GM19238 (cell line): ENCODE data around the gene OR8S1.

Experiments used
- DNase-seq: peaks from one replicate; pipeline ENCODE4 v3.0.0; 2011; ENCODE audit warnings: low spot score; ENCODE audit not compliant: insufficient read length

OR8S1 gene

GRCh38 chr12:48556631-48557030 is 31.2 kb downstream of the OR8S1 start:
- no peak for DNase-seq

GRCh38 chr12:48557919-48558318 is 32.5 kb downstream of the OR8S1 start:
- DNase-seq = no peak

- DNase-seq = no peak
Observed at GRCh38 chr12:48567731-48568130, 42.3 kb downstream of the OR8S1 start.

- no peak for DNase-seq
Observed at GRCh38 chr12:48569946-48570345, 44.5 kb downstream of the OR8S1 start, which contains the start of gene LALBA. Gene LALBA (minus strand): TSS chr12:48570046. CDS start chr12:48570020, 26 bp downstream.

GRCh38 chr12:48572326-48572725 is 46.9 kb downstream of the OR8S1 start:
- no peak for DNase-seq
